Loucy (cell line): ENCODE measurements around the gene ATP8A2.

Experiments
- H2AFZ ChIP-seq: fragments of 200-600 bp; sonication (generic); 2 replicates; pipeline ENCODE4 v1.6.0; 2016; ENCODE audit warnings: antibody characterized with exemption, mild to moderate bottlenecking, low read length, moderate library complexity
- H3F3A ChIP-seq: fragments of 200-600 bp; 2 replicates; pipeline ENCODE4 v1.6.0; 2016; ENCODE audit warnings: antibody characterized with exemption, low read depth, mild to moderate bottlenecking
- H3K27me3 ChIP-seq: fragments of 200-600 bp; sonication (generic); 2 replicates; pipeline ENCODE4 v1.6.1; 2014; ENCODE audit warnings: low read length, mild to moderate bottlenecking; ENCODE audit not compliant: insufficient read depth, poor library complexity, severe bottlenecking
- H3K36me3 ChIP-seq: fragments of 200-600 bp; sonication (generic); 2 replicates; pipeline ENCODE4 v1.6.1; 2016; ENCODE audit warnings: low read length; ENCODE audit not compliant: insufficient read depth
- H3K4me1 ChIP-seq: fragments of 200-600 bp; sonication (generic); 2 replicates; pipeline ENCODE4 v1.5.1; 2014; ENCODE audit warnings: low read length, mild to moderate bottlenecking; ENCODE audit not compliant: insufficient read depth, poor library complexity, severe bottlenecking
- H3K4me2 ChIP-seq: fragments of 200-600 bp; sonication (generic); 2 replicates; pipeline ENCODE4 v1.6.0; 2014; ENCODE audit warnings: antibody characterized with exemption, low read length, low read depth, mild to moderate bottlenecking; ENCODE audit not compliant: poor library complexity, severe bottlenecking
- H3K4me3 ChIP-seq: fragments of 200-600 bp; sonication (generic); 2 replicates; pipeline ENCODE4 v1.5.1; 2014; ENCODE audit warnings: low read length, mild to moderate bottlenecking, mixed read lengths; ENCODE audit not compliant: poor library complexity, severe bottlenecking
- H3K79me2 ChIP-seq: fragments of 200-600 bp; sonication (generic); 2 replicates; pipeline ENCODE4 v1.6.1; 2014; ENCODE audit warnings: low read length; ENCODE audit not compliant: insufficient read depth
- H3K9ac ChIP-seq: fragments of 200-600 bp; sonication (generic); 2 replicates; pipeline ENCODE4 v1.6.0; 2014; ENCODE audit warnings: mild to moderate bottlenecking, low read depth, low read length, moderate library complexity; ENCODE audit not compliant: poor library complexity, severe bottlenecking
- H3K9me2 ChIP-seq: fragments of 200-600 bp; sonication (generic); replicated peaks from 2 replicates; pipeline ENCODE4 v1.6.1; 2016; ENCODE audit warnings: low read depth, low read length, mixed read lengths
- H3K9me3 ChIP-seq: fragments of 200-600 bp; sonication (generic); 2 replicates; pipeline ENCODE4 v1.6.1; 2014; ENCODE audit warnings: mild to moderate bottlenecking, antibody characterized with exemption, low read length, low read depth; ENCODE audit not compliant: insufficient read depth
- H4K20me1 ChIP-seq: fragments of 200-600 bp; sonication (generic); 2 replicates; pipeline ENCODE4 v1.6.0; 2014; ENCODE audit warnings: antibody characterized with exemption, low read length, mild to moderate bottlenecking; ENCODE audit not compliant: insufficient read depth, poor library complexity, severe bottlenecking
- CTCF ChIP-seq: fragments of 200-600 bp; sonication (generic); conservative IDR thresholded peaks from 2 replicates; pipeline ENCODE4 v1.5.1; 2014; ENCODE audit warnings: mild to moderate bottlenecking, antibody characterized with exemption, low read length
- EZH2phosphoT487 ChIP-seq: fragments of 200-600 bp; IDR thresholded peaks from 2 replicates; pipeline ENCODE4 v1.6.1; 2018; ENCODE audit warnings: antibody characterized with exemption, mild to moderate bottlenecking, moderate library complexity, borderline replicate concordance

Gene ATP8A2

GRCh38 chr13:25604106-25604505 is 232.3 kb downstream of the ATP8A2 start:
- TF ChIP-seq CTCF = no peak
- no peak for TF ChIP-seq EZH2phosphoT487
- H2AFZ ChIP-seq = no peak overlapping the region
- H3K4me2 ChIP-seq = no peak overlapping the region
- no peaks in the 10 kb centered on the region for H3K36me3 ChIP-seq
- no peaks in the 10 kb centered on the region for H3K9me2 ChIP-seq
- no peak overlapping the region for H3K4me3 ChIP-seq
- no peaks in the 10 kb centered on the region for H3K27me3 ChIP-seq
- H3K9ac ChIP-seq = no peak overlapping the region
- no peaks in the 10 kb centered on the region for H3K79me2 ChIP-seq
- H4K20me1 ChIP-seq = no peaks in the 10 kb centered on the region
- H3K4me1 ChIP-seq = peaks cover 6% of the 10 kb centered on the region
- no peaks in the 10 kb centered on the region for H3F3A ChIP-seq
- H3K9me3 ChIP-seq = no peaks in the 10 kb centered on the region

- Histone ChIP-seq H2AFZ (no peak overlapping the region), H3K4me3 (no peak overlapping the region), H3K4me1 (no peaks in the 10 kb centered on the region), H3K9ac (no peak overlapping the region), H3K79me2 (no peaks in the 10 kb centered on the region), H3F3A (no peaks in the 10 kb centered on the region), H4K20me1 (no peaks in the 10 kb centered on the region), H3K9me3 (no peaks in the 10 kb centered on the region), H3K9me2 (no peaks in the 10 kb centered on the region), H3K36me3 (no peaks in the 10 kb centered on the region), H3K4me2 (no peak overlapping the region), H3K27me3 (no peaks in the 10 kb centered on the region)
- TF ChIP-seq EZH2phosphoT487 (no peak), CTCF (no peak)
These were observed 235.3 kb downstream of the ATP8A2 start for GRCh38 chr13:25607096-25607495.

GRCh38 chr13:25608181-25608580 is 236.4 kb downstream of the ATP8A2 start:
- Histone ChIP-seq H3K79me2 (no peaks in the 10 kb centered on the region), H3K9me3 (no peaks in the 10 kb centered on the region), H3K4me2 (no peak overlapping the region), H3K9me2 (no peaks in the 10 kb centered on the region), H2AFZ (no peak overlapping the region), H4K20me1 (no peaks in the 10 kb centered on the region), H3K9ac (no peak overlapping the region), H3K27me3 (no peaks in the 10 kb centered on the region), H3K36me3 (no peaks in the 10 kb centered on the region), H3F3A (no peaks in the 10 kb centered on the region), H3K4me1 (no peaks in the 10 kb centered on the region), H3K4me3 (no peak overlapping the region)
- TF ChIP-seq CTCF (no peak), EZH2phosphoT487 (no peak)
